Stimulated activated CD8-positive, alpha-beta memory T cell treated with anti-CD3 and anti-CD28 coated beads, Interleukin-12 subunit alpha, Interleukin-12 subunit beta, amount 100 ng/mL, for 24 hours (primary cell): ENCODE data around the gene SNX9.

Experiments
- DNase-seq: peaks from one replicate; pipeline ENCODE4 v3.0.0-alpha.2; 2020; ENCODE audit errors: extremely low read depth

SNX9 gene

GRCh38 chr6:157978021-157978783 is 155.2 kb downstream of the SNX9 start:
- DNase-seq: no peak

- DNase-seq: no peak
Measured at GRCh38 chr6:157980288-157981131, 157.5 kb downstream of the SNX9 start.

GRCh38 chr6:157981132-157981394 is 158.0 kb downstream of the SNX9 start:
- no peak for DNase-seq

GRCh38 chr6:157981395-157982101 is 158.5 kb downstream of the SNX9 start, which contains the start of gene SYNJ2:
Gene SYNJ2 (plus strand): TSS chr6:157981863. CDS start chr6:157981962, 99 bp downstream.
- peak; percentile 45 for DNase-seq

GRCh38 chr6:157982102-157982562 is 159.1 kb downstream of the SNX9 start:
- no peak for DNase-seq

GRCh38 chr6:157982563-157983405 is 159.7 kb downstream of the SNX9 start:
- no peak for DNase-seq

GRCh38 chr6:157983406-157984119 is 160.5 kb downstream of the SNX9 start:
- DNase-seq: no peak

GRCh38 chr6:157984128-157984527 is 161.1 kb downstream of the SNX9 start:
- DNase-seq: no peak

GRCh38 chr6:157984686-157985225 is 161.7 kb downstream of the SNX9 start:
- DNase-seq: no peak

GRCh38 chr6:157985378-157986155 is 162.5 kb downstream of the SNX9 start:
- DNase-seq: no peak

GRCh38 chr6:157987788-157988699 is 165.0 kb downstream of the SNX9 start:
- DNase-seq: no peak

- DNase-seq: no peak
Measured at GRCh38 chr6:157988700-157989063, 165.6 kb downstream of the SNX9 start.

- no peak for DNase-seq
Measured at GRCh38 chr6:157989541-157990289, 166.7 kb downstream of the SNX9 start.

GRCh38 chr6:157990321-157991066 is 167.4 kb downstream of the SNX9 start:
- DNase-seq: no peak

GRCh38 chr6:157991067-157991432 is 168.0 kb downstream of the SNX9 start:
- no peak for DNase-seq

GRCh38 chr6:157993076-157993475 is 170.0 kb downstream of the SNX9 start:
- no peak for DNase-seq

GRCh38 chr6:157994125-157994795 is 171.2 kb downstream of the SNX9 start:
- no peak for DNase-seq
